GM15510 (cell line): ENCODE measurements around the gene CAB39L.

Experiments
- POLR2A ChIP-seq: IDR thresholded peaks from 3 replicates; pipeline ENCODE4 v1.6.1; 2011; ENCODE audit warnings: borderline replicate concordance; ENCODE audit not compliant: insufficient read length; ENCODE audit errors: extremely low read depth

CAB39L gene

DNA sequence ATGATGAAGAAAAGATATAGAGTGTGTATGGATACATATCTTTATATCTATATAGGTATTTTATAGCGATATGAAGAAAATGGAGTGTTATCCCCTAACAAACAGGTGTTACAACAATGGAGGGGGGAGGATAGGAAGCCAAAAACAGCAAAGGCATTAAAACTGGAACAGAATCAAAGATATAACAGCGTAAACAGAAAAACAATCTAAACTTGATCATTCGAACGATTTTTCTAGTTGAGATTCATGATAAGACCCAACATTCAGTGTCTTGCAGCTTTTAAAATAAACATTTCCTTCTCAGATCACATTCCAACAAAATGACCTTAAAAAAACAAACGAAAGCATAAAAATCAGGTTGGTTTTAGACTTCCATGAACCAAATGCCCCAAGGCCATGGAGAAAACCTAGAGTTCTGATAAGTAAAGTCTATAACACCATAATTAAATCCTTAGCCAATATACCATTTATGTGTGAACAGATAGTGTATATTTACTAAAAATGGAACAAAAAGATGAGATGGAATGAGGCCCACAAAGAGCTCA, 55.7 kb downstream of the CAB39L start:
- TF ChIP-seq POLR2A = no peak

DNA sequence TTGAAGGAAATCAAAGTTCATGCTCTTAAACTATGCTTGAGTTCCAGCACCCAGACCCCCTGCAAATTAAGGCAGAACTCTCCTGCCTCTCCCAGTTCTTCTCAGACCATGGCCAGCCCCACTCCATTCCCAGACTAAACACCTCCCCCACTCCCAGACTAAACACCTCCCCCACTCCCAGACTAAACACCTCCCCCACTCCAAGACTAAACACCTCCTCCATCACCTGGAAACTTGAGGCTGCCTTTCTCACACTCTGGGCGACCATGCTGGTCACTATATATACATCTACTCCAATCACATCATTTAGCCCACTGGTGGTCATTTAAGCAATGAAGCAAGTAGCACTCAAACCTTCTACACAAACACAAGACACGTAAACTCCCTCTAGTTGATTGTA, 57.2 kb downstream of the CAB39L start:
- TF ChIP-seq POLR2A = no peak

DNA sequence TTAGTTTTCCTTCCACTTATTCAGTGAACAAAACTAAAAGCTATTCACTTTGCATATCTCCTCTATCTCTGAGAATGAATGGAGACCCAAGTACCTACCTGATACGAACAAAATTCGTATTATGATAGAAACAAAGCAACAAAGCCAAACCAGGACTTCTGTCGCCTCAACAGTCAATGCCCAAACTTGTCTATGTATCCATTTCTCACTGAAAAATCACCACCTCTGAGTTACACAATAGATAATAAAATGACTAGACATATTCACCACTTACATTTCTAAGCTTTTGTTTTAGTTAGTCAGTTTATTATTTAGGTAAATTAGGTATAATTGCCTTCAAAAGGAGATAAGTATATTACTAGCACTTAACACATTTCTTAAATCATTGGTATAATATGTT, 67.7 kb downstream of the CAB39L start:
- TF ChIP-seq POLR2A = no peak

DNA sequence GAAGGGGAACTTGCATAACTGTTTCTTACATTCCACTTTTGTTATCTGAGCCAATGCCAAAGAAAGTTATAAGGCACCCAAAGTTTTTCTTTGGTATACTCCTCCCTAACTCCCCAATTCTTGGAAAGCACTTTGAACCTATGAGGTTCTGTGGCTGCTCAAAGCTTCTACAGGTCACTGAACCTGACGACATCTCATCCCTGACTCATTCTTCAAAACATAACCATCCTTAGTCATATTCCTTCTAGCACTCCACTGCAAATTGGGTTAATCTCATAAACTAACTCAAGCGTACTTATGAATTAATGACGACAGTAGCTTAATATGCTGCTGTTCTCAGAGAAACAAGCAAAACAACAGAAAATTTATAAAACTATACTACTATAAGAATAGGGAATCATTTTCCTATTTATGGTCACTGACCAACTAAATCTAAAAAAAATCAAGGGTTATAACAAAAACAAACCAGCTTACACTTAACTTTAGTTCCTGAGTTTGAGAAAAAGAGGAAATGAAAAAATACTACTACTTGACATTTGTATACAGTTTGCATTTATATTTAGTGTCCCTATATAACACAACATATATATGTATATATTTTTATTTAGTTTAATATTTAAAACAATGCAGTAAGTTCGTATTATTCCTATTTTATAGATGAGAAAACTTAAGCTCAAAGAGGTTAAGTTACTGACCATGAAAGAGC, 69.1 kb downstream of the CAB39L start:
- no peak for TF ChIP-seq POLR2A

DNA sequence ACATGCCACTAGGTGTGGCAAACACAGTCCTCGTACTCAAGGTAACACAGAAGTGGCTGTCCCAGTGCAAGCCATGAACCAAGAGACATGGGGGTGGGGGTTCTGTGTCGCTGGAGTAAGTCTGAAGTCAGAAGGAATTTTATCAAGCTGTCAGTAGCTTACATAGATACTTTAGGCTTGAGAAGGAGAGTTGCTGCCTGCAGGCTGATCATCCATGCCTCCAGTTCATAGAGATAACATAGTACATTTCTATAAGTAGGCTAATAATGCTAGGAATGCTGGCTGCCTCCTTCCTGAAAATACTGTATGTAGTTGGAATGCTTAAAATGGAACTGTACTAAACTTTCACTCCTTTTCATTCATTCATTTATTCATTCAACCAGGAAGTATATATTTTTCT, 70.1 kb downstream of the CAB39L start:
- TF ChIP-seq POLR2A = no peak

DNA sequence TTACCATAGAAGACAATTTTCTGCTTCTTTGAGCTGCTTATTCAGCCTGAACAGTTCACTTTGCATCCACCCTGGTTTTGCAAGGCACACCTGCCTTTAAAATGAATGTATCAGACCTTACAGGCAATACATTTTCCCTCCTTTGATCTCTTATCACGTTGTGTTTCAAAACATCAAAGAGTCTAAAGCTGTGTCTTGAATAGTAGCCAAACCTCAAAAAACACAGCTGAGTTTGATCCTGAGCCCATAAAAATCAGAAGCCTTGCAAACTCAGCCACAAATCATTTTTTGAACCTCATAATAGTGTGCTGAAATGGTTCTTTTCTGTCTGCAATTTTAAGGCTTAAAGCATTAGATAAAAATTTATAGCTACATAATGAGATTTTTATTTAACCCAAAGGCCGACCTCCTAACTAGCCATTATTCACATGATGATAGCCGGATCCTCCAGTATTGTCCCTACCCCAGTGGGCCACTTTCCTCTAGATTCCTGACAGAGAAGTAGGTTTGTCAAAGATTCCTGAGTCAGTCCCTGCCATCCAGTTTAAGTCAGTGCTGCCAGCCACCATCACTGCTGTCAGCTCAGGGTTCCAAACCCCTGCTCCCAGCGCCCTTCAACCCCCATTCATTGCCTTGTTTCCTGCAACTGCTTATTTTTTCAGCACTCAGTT, 71.8 kb downstream of the CAB39L start:
- no peak for TF ChIP-seq POLR2A

DNA sequence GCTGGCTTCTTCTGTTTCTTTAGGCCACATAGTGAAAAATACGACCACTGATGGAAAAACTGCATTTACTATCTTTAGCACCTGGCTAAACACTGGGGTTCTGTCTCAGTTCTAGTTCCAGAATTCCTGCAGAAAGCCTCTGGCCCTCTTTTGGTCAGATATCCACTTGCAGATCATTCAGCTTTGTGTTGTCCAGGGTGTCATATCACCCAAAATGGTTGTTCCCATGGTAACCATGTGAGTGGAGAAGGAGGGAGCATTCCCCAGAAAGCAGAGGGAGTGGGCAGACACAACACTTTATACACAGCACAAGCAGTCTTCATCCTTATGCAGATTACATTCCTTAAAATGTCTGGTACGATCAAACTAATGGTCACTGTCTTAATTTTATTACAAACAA, 73.5 kb downstream of the CAB39L start:
- TF ChIP-seq POLR2A = no peak

DNA sequence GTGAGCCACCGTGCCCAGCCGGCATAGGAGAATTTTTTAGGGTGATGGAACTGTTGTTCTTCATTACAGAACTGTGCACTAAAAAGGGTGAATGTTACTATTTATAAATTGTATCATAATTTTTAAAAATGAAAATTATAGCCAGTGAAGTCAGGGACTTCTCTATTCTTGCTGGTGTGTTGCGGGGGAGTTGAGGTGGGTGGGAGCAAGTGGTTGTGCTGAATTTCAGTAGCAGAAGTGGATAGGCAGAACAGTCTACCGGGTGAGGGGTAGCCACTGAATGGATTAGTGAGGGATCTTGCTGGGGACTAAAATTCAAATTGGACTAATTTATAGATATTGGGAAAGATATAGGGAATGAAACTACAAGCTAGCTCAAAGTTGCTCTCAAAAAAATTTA, 74.0 kb downstream of the CAB39L start:
- no peak for TF ChIP-seq POLR2A

DNA sequence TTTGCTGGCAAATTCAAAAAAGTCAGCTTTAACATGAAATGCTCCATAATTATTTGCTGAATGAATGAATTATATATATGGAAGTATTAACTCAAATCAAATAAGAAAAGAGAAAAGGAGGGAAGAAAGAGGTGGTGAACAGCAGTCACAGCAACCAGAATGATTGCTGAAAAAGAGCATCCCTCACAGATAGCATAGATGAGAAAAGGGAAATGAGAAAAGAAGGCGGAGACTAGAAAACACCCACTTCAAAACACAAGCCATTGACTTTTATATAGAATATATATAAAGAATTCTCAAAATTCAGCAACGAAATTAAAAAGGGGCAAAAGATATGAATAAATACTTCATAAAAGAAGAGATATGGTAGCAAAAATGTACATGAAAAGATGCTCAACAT, 75.2 kb downstream of the CAB39L start:
- TF ChIP-seq POLR2A = no peak

DNA sequence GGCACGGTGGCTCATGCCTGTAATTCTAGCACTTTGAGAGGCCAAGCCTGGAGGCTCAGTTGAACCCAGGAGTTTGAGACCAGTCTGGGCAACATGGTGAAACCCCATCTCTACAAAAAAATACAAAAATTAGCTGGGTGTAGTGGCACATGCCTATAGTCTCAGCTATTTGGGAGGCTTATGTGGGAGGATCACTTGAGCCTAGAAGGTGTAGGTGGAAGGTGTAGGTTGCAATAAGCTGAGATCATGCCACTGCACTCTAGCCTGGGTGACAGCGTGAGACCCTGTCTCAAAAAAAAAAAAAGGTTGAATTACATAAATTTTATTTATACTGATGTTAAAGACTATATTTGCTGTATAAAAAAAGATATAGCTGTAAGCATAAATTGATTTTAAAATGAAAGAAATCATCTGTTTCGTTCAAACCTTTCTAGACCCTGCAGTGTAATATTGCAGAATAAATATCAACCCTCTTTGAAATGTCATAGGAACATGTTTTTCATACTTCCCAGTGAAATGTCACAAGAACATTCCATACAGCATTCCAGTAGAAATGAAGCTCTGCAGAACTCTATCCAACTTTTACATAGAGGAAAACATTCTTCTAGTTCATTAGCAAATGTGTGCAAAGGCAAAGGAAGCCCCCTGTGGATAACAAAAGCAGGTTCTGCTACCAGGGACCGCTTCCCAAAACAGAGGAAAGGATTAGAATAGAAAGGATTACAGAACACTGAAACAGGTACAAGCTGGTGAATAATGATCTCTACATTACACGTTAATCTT, 76.0 kb downstream of the CAB39L start:
- no peak for TF ChIP-seq POLR2A

DNA sequence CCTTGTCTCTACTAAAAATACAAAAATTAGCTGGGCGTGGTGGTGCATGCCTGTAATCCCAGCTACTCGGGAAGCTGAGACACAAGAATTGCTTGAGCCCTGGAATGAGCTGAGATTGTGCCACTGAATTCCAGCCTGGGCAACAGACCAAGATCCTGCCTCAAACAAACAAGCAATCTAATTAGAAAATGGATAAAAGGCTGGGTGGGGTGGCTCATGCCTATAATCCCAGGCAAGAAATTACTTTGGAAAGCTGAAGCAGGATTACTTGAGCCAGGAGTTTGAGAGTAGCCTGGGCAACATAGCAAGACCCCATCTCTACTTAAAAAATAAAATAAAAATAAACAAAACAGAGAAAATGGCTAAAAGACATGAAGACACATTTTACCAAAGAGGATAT, 77.0 kb downstream of the CAB39L start:
- TF ChIP-seq POLR2A = no peak

DNA sequence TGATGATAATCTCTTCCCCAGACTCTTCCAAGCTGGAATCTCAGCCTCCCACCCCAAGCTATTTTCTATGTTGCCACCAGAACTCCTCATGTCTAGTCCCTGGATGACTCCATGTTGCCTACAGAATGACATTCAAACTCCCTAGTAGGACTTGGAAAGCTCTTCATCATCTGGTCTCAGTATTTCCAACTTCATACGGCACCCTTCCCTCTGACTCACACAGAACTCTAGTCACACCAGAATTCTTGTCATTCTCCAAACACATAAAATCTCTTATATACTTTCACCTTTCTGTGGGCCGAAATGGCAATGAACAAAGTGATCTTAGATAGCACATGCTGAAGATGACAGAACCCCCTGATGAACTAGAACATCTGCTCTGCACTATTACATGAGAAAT, 86.2 kb downstream of the CAB39L start:
- no peak for TF ChIP-seq POLR2A

DNA sequence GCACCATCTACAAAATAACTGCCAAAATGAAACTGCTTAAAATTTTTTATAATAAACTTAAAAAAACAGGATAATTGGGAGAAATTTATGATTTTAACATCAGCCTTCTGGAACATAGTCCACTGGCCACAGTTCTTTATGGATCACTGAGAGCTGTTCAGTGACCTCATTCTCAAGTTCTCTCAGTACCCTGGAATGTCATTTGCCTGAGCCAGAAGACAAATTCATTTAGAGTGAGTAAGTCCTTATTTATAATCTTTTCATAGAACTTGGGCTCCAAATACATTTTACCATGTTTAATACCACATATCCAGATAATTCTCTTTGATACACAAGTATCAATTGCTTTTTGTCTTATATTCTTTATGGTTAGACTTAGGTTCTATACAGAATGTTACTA, 87.6 kb downstream of the CAB39L start:
- no peak for TF ChIP-seq POLR2A

DNA sequence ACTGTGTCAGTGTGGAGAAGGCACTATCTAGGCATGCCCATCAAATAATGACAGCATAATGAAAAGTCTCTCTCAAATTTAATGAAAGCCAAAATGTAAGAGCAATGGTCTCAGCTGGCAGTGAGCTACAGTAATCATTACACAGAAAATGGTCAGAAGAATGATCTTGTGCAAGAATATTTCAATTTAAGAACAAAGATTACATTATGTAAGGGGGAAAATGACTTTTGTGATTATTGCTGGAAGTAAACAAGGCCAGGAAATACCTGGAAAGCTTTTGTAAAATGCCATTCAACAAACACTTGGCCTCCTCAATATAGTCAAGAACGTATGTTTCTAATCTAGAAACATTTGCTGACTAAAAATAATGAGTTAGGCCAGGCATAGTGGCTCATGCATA, 89.1 kb downstream of the CAB39L start:
- TF ChIP-seq POLR2A = no peak

DNA sequence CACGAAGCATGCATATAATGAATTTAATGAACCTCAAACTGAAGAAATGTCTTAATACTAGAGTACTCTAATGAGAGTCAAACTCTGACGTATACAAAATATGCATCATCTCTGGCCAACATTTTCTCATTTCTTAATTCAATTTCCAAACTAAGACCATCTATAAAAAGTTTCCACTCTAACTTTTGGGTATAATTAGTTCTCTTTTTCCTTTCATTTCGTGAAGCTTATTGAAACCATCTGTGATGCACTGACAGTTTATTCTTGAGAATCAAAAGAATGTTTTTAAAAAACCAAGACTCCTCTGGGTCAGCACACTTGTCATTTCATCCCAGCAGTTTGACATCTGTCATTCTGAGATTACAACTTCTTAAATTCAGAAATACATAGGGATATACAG, 90.0 kb downstream of the CAB39L start:
- no peak for TF ChIP-seq POLR2A
